ENCODE results near the gene AK1.
A peak's percentile ranks its signal among the peaks of the same experiment; 100 is the strongest.

The AK1 gene

GRCh38 chr9:127918183-127919107 is 41.0 kb upstream of the AK1 start:
- no peaks in the 10 kb centered on the region for H3K36me3 ChIP-seq (ENCODE audit: control insufficient read depth, insufficient read depth, low read length)
- no peaks in the 10 kb centered on the region for H3K9me3 ChIP-seq (ENCODE audit: control insufficient read depth, insufficient read depth, low read length)
- no peak overlapping the region for H3K9ac ChIP-seq (ENCODE audit: low read depth, low read length)
- H3K4me1 ChIP-seq (ENCODE audit: control insufficient read depth, insufficient read depth, low read length): no peaks in the 10 kb centered on the region
- no peak overlapping the region for H3K27ac ChIP-seq (ENCODE audit: low read depth, low read length)
- H3K4me3 ChIP-seq (ENCODE audit: low read depth, low read length): no peak overlapping the region
- peaks cover 9% of the 10 kb centered on the region; the same call in 1 of the 2 replicates for H3K27me3 ChIP-seq (ENCODE audit: control insufficient read depth, insufficient read depth, low read length)

- Histone ChIP-seq H3K9me3 (ENCODE audit: control insufficient read depth, insufficient read depth, low read length) (no peaks in the 10 kb centered on the region), H3K9ac (ENCODE audit: low read depth, low read length) (no peak overlapping the region), H3K4me1 (ENCODE audit: control insufficient read depth, insufficient read depth, low read length) (no peaks in the 10 kb centered on the region), H3K27ac (ENCODE audit: low read depth, low read length) (no peak overlapping the region), H3K36me3 (ENCODE audit: control insufficient read depth, insufficient read depth, low read length) (peaks cover 5% of the 10 kb centered on the region; the same call in 1 of the 2 replicates), H3K4me3 (ENCODE audit: low read depth, low read length) (no peak overlapping the region), H3K27me3 (ENCODE audit: control insufficient read depth, insufficient read depth, low read length) (peaks cover 9% of the 10 kb centered on the region; the same call in 1 of the 2 replicates)
Measured at GRCh38 chr9:127917603-127918002, 40.1 kb upstream of the AK1 start.

GRCh38 chr9:127916720-127917581 is 39.5 kb upstream of the AK1 start, which contains the start of gene ST6GALNAC4:
ST6GALNAC4 (minus strand) TSS chr9:127917041; CDS start chr9:127916419, 622 bp downstream.
- Histone ChIP-seq H3K36me3 (ENCODE audit: control insufficient read depth, insufficient read depth, low read length) (peaks cover 11% of the 10 kb centered on the region; the same call in 1 of the 2 replicates), H3K27me3 (ENCODE audit: control insufficient read depth, insufficient read depth, low read length) (peaks cover 6% of the 10 kb centered on the region; the same call in 1 of the 2 replicates), H3K4me3 (ENCODE audit: low read depth, low read length) (peak within 1 kb of the TSS; percentile 82), H3K9ac (ENCODE audit: low read depth, low read length) (peak within 1 kb of the TSS; percentile 51; the same call in 1 of the 2 replicates), H3K27ac (ENCODE audit: low read depth, low read length) (no peak within 1 kb of the TSS), H3K9me3 (ENCODE audit: control insufficient read depth, insufficient read depth, low read length) (no peaks in the 10 kb centered on the region), H3K4me1 (ENCODE audit: control insufficient read depth, insufficient read depth, low read length) (no peaks in the 10 kb centered on the region)

- Histone ChIP-seq H3K27me3 (ENCODE audit: control insufficient read depth, insufficient read depth, low read length) (peaks cover 6% of the 10 kb centered on the region; the same call in 1 of the 2 replicates), H3K36me3 (ENCODE audit: control insufficient read depth, insufficient read depth, low read length) (peaks cover 14% of the 10 kb centered on the region; the same call in 1 of the 2 replicates), H3K9me3 (ENCODE audit: control insufficient read depth, insufficient read depth, low read length) (no peaks in the 10 kb centered on the region), H3K27ac (ENCODE audit: low read depth, low read length) (no peak overlapping the region), H3K4me1 (ENCODE audit: control insufficient read depth, insufficient read depth, low read length) (no peaks in the 10 kb centered on the region), H3K9ac (ENCODE audit: low read depth, low read length) (peak overlapping the region; percentile 51; the same call in 1 of the 2 replicates), H3K4me3 (ENCODE audit: low read depth, low read length) (peak overlapping the region; percentile 82)
Measured at GRCh38 chr9:127915801-127916719, 38.6 kb upstream of the AK1 start.

- peaks cover 6% of the 10 kb centered on the region; the same call in 1 of the 2 replicates for H3K27me3 ChIP-seq (ENCODE audit: control insufficient read depth, insufficient read depth, low read length)
- no peaks in the 10 kb centered on the region for H3K9me3 ChIP-seq (ENCODE audit: control insufficient read depth, insufficient read depth, low read length)
- peaks cover 14% of the 10 kb centered on the region; the same call in 1 of the 2 replicates for H3K36me3 ChIP-seq (ENCODE audit: control insufficient read depth, insufficient read depth, low read length)
- H3K9ac ChIP-seq (ENCODE audit: low read depth, low read length): no peak overlapping the region
- H3K27ac ChIP-seq (ENCODE audit: low read depth, low read length): no peak overlapping the region
- no peak overlapping the region for H3K4me3 ChIP-seq (ENCODE audit: low read depth, low read length)
- H3K4me1 ChIP-seq (ENCODE audit: control insufficient read depth, insufficient read depth, low read length): no peaks in the 10 kb centered on the region
Measured at GRCh38 chr9:127915325-127915752, 37.9 kb upstream of the AK1 start.

GRCh38 chr9:127913682-127914081 is 36.2 kb upstream of the AK1 start:
- Histone ChIP-seq H3K27ac (ENCODE audit: low read depth, low read length) (no peak overlapping the region), H3K9me3 (ENCODE audit: control insufficient read depth, insufficient read depth, low read length) (no peaks in the 10 kb centered on the region), H3K9ac (ENCODE audit: low read depth, low read length) (no peak overlapping the region), H3K27me3 (ENCODE audit: control insufficient read depth, insufficient read depth, low read length) (peaks cover 6% of the 10 kb centered on the region; the same call in 1 of the 2 replicates), H3K4me3 (ENCODE audit: low read depth, low read length) (no peak overlapping the region), H3K4me1 (ENCODE audit: control insufficient read depth, insufficient read depth, low read length) (no peaks in the 10 kb centered on the region), H3K36me3 (ENCODE audit: control insufficient read depth, insufficient read depth, low read length) (peaks cover 18% of the 10 kb centered on the region; the same call in 1 of the 2 replicates)

- Histone ChIP-seq H3K9ac (ENCODE audit: low read depth, low read length) (no peak overlapping the region), H3K27ac (ENCODE audit: low read depth, low read length) (no peak overlapping the region), H3K36me3 (ENCODE audit: control insufficient read depth, insufficient read depth, low read length) (peaks cover 18% of the 10 kb centered on the region; the same call in 1 of the 2 replicates), H3K4me1 (ENCODE audit: control insufficient read depth, insufficient read depth, low read length) (no peaks in the 10 kb centered on the region), H3K9me3 (ENCODE audit: control insufficient read depth, insufficient read depth, low read length) (no peaks in the 10 kb centered on the region), H3K4me3 (ENCODE audit: low read depth, low read length) (no peak overlapping the region), H3K27me3 (ENCODE audit: control insufficient read depth, insufficient read depth, low read length) (peaks cover 6% of the 10 kb centered on the region; the same call in 1 of the 2 replicates)
Measured at GRCh38 chr9:127912882-127913281, 35.4 kb upstream of the AK1 start.

GRCh38 chr9:127912296-127912695 is 34.8 kb upstream of the AK1 start:
- H3K4me1 ChIP-seq (ENCODE audit: control insufficient read depth, insufficient read depth, low read length): no peaks in the 10 kb centered on the region
- peaks cover 18% of the 10 kb centered on the region; the same call in 1 of the 2 replicates for H3K36me3 ChIP-seq (ENCODE audit: control insufficient read depth, insufficient read depth, low read length)
- H3K9me3 ChIP-seq (ENCODE audit: control insufficient read depth, insufficient read depth, low read length): no peaks in the 10 kb centered on the region
- no peak overlapping the region for H3K4me3 ChIP-seq (ENCODE audit: low read depth, low read length)
- no peak overlapping the region for H3K9ac ChIP-seq (ENCODE audit: low read depth, low read length)
- peaks cover 6% of the 10 kb centered on the region; the same call in 1 of the 2 replicates for H3K27me3 ChIP-seq (ENCODE audit: control insufficient read depth, insufficient read depth, low read length)
- no peak overlapping the region for H3K27ac ChIP-seq (ENCODE audit: low read depth, low read length)

GRCh38 chr9:127910613-127911205 is 33.2 kb upstream of the AK1 start:
- no peak overlapping the region for H3K4me3 ChIP-seq (ENCODE audit: low read depth, low read length)
- no peaks in the 10 kb centered on the region for H3K4me1 ChIP-seq (ENCODE audit: control insufficient read depth, insufficient read depth, low read length)
- H3K36me3 ChIP-seq (ENCODE audit: control insufficient read depth, insufficient read depth, low read length): peaks cover 18% of the 10 kb centered on the region; the same call in 1 of the 2 replicates
- no peak overlapping the region for H3K27ac ChIP-seq (ENCODE audit: low read depth, low read length)
- no peak overlapping the region for H3K9ac ChIP-seq (ENCODE audit: low read depth, low read length)
- H3K27me3 ChIP-seq (ENCODE audit: control insufficient read depth, insufficient read depth, low read length): no peaks in the 10 kb centered on the region
- H3K9me3 ChIP-seq (ENCODE audit: control insufficient read depth, insufficient read depth, low read length): no peaks in the 10 kb centered on the region

Data from HUES48 (cell line).